GM12878 (cell line): Measurements from ENCODE around the gene GSE1. TPM values are rescaled to one million over a fixed set of nuclear protein-coding genes. Genes with fewer than 3 reads are reported as not detected.
A peak's percentile ranks its signal among the peaks of the same experiment; 100 is the strongest.

ENCODE experiments used
- ATF7 ChIP-seq: fragments of 450-650 bp; IDR thresholded peaks from 2 replicates; pipeline ENCODE4 v1.6.1; 2016; ENCODE audit warnings: low read depth, mild to moderate bottlenecking
- BHLHE40 ChIP-seq, 2 experiments: fragments of 450-650 bp in 1 of 2; IDR thresholded peaks; 2 replicates each; pipeline ENCODE4 v1.6.1; 2011 to 2017; ENCODE audit warnings: low read depth in 2 of 2, borderline replicate concordance in 1 of 2, improper control_type of control experiment in 1 of 2, low read length in 1 of 2, mild to moderate bottlenecking in 1 of 2
- E4F1 ChIP-seq: fragments of 450-650 bp; IDR thresholded peaks from 2 replicates; pipeline ENCODE4 v1.6.1; 2018; ENCODE audit warnings: borderline replicate concordance, mild to moderate bottlenecking; ENCODE audit not compliant: partially characterized antibody
- EP300 ChIP-seq, 2 experiments: fragments of 150-350 bp in 1 of 2; IDR thresholded peaks; 2 replicates each; pipeline ENCODE4 v1.6.1; 2011 to 2012; ENCODE audit warnings: low read depth in 2 of 2, low read length in 2 of 2, borderline replicate concordance in 1 of 2, improper control_type of control experiment in 1 of 2, inconsistent platforms in 1 of 2; ENCODE audit not compliant: control insufficient read depth in 1 of 2
- ETV6 ChIP-seq, 2 experiments: fragments of 450-650 bp in 1 of 2; IDR thresholded peaks in 1 of 2; conservative IDR thresholded peaks in 1 of 2; 2 replicates each; pipeline ENCODE4 v1.6.1; 2014; ENCODE audit warnings: antibody characterized with exemption in 1 of 2, borderline replicate concordance in 1 of 2, low read depth in 1 of 2, mild to moderate bottlenecking in 1 of 2, moderate library complexity in 1 of 2
- IKZF1 ChIP-seq: fragments of 450-650 bp; conservative IDR thresholded peaks from 2 replicates; pipeline ENCODE4 v1.6.1; 2017; ENCODE audit warnings: antibody characterized with exemption, mild to moderate bottlenecking
- MTA3 ChIP-seq: IDR thresholded peaks from 2 replicates; pipeline ENCODE4 v1.6.1; 2012; ENCODE audit warnings: low read length, inconsistent platforms, borderline replicate concordance
- NFXL1 ChIP-seq: fragments of 450-650 bp; IDR thresholded peaks from 2 replicates; pipeline ENCODE4 v1.6.1; 2017; ENCODE audit warnings: antibody characterized with exemption, mild to moderate bottlenecking, borderline replicate concordance
- POU2F2 ChIP-seq: IDR thresholded peaks from 3 replicates; pipeline ENCODE4 v1.6.1; 2011; ENCODE audit warnings: low read depth, mild to moderate bottlenecking, low read length, borderline replicate concordance
- PRDM15 ChIP-seq: fragments of 450-650 bp; formaldehyde crosslinking; IDR thresholded peaks from 2 replicates; pipeline ENCODE4 v1.4.0; 2020; ENCODE audit warnings: mild to moderate bottlenecking, moderate library complexity
- RAD21 ChIP-seq: IDR thresholded peaks from 2 replicates; pipeline ENCODE4 v1.6.1; 2011; ENCODE audit warnings: mild to moderate bottlenecking, low read depth, low read length, moderate library complexity; ENCODE audit not compliant: insufficient read depth
- RBBP5 ChIP-seq: fragments of 200-600 bp; sonication (generic); conservative IDR thresholded peaks from 2 replicates; pipeline ENCODE4 v1.6.1; 2016
- SMAD1 ChIP-seq: fragments of 450-650 bp; IDR thresholded peaks from 2 replicates; pipeline ENCODE4 v1.6.1; 2018; ENCODE audit warnings: mild to moderate bottlenecking, low read depth; ENCODE audit not compliant: partially characterized antibody
- SMC3 ChIP-seq: IDR thresholded peaks from 2 replicates; pipeline ENCODE4 v1.6.1; 2011; ENCODE audit warnings: low read length, improper control_type of control experiment, borderline replicate concordance
- TCF7 ChIP-seq: IDR thresholded peaks from 2 replicates; pipeline ENCODE4 v1.6.1; 2014; ENCODE audit warnings: antibody characterized with exemption, borderline replicate concordance
- ZNF687 ChIP-seq: fragments of 450-650 bp; IDR thresholded peaks from 2 replicates; pipeline ENCODE4 v1.6.1; 2017; ENCODE audit warnings: mild to moderate bottlenecking, moderate library complexity
- polyA plus RNA-seq, 11 experiments: library from polyadenylated mRNA; depleted of rRNA in 4 of 11; unstranded in 6 of 11; stranded (reverse) in 5 of 11; fragments of >200 nt; fragmentation: Nextera tagmentation in 4 of 11; fragmentation: Illumina TruSeq in 1 of 11; extraction: Ambion mirVana in 4 of 11; extraction: Trizol in 1 of 11; gene quantifications; 1 replicate in 1 of 11; 2 replicates in 10 of 11; pipeline versions ENCODE4 v1.2.1 to v1.2.3, GENCODE V29; 2011 to 2016; ENCODE audit warnings: inconsistent platforms in 2 of 11, missing spikeins in 2 of 11, low read depth in 1 of 11
- total RNA-seq, 4 experiments: library from RNA; depleted of rRNA in 3 of 4; stranded (reverse); fragments of >200 nt in 3 of 4; fragmentation: Illumina TruSeq in 1 of 4; extraction: Trizol in 1 of 4; gene quantifications; 2 replicates each; pipeline versions ENCODE4 v1.2.1 to v1.2.3, GENCODE V29; 2013 to 2021

GSE1 gene
- total and polyA plus RNA-seq, 10 of the 15 experiments (the other 5 are each of a cell fraction or from before 2014, with no cell fraction given) = 4.6 to 58.7 (median 18.2) TPM

- no peak for TF ChIP-seq EP300 (IDR thresholded peaks at IDR 0.05; ENCODE audit: borderline replicate concordance in 1 of 2, control insufficient read depth in 1 of 2, low read depth in 2 of 2, low read length in 2 of 2)
- TF ChIP-seq SMC3 = peak; percentile 35; the same call in 1 of the 2 replicates
- no peak for TF ChIP-seq MTA3
- TF ChIP-seq NFXL1 = no peak
- TF ChIP-seq IKZF1 = 0 out of 2 replicates have a peak, but pooled peaks have one; percentile 16
- TF ChIP-seq E4F1 = no peak
- TF ChIP-seq ETV6 (conservative IDR thresholded peaks at IDR 0.05 in 1 of 2, IDR thresholded peaks at IDR 0.05 in 1 of 2; ENCODE audit: borderline replicate concordance in 1 of 2, low read depth in 1 of 2) = no peak
- TF ChIP-seq PRDM15 (CRISPR knock-in tag) = no peak
- TF ChIP-seq ATF7 = no peak
- no peak for TF ChIP-seq SMAD1
- TF ChIP-seq RAD21 = peak; percentile 36; the same call in 1 of the 2 replicates
- no peak for TF ChIP-seq TCF7
- TF ChIP-seq BHLHE40 (IDR thresholded peaks at IDR 0.05; ENCODE audit: borderline replicate concordance in 1 of 2, low read depth in 2 of 2, low read length in 1 of 2) = peak in 1 of 2 experiments; percentile 24; a peak in 1 of 4 replicates
- TF ChIP-seq ZNF687 = no peak
- TF ChIP-seq POU2F2 = no peak
- TF ChIP-seq RBBP5 = no peak
These were observed 105.6 kb downstream of the GSE1 start (continued) for GRCh38 chr16:85718682-85719081.
